ENCODE results near the gene FAM234A. TPM values are rescaled to one million over a fixed set of nuclear protein-coding genes. Genes with fewer than 3 reads are reported as not detected.

FAM234A gene, protein sequence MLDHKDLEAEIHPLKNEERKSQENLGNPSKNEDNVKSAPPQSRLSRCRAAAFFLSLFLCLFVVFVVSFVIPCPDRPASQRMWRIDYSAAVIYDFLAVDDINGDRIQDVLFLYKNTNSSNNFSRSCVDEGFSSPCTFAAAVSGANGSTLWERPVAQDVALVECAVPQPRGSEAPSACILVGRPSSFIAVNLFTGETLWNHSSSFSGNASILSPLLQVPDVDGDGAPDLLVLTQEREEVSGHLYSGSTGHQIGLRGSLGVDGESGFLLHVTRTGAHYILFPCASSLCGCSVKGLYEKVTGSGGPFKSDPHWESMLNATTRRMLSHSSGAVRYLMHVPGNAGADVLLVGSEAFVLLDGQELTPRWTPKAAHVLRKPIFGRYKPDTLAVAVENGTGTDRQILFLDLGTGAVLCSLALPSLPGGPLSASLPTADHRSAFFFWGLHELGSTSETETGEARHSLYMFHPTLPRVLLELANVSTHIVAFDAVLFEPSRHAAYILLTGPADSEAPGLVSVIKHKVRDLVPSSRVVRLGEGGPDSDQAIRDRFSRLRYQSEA
- 42.7 and 56.9 TPM in 2 replicates for total RNA-seq

DNA sequence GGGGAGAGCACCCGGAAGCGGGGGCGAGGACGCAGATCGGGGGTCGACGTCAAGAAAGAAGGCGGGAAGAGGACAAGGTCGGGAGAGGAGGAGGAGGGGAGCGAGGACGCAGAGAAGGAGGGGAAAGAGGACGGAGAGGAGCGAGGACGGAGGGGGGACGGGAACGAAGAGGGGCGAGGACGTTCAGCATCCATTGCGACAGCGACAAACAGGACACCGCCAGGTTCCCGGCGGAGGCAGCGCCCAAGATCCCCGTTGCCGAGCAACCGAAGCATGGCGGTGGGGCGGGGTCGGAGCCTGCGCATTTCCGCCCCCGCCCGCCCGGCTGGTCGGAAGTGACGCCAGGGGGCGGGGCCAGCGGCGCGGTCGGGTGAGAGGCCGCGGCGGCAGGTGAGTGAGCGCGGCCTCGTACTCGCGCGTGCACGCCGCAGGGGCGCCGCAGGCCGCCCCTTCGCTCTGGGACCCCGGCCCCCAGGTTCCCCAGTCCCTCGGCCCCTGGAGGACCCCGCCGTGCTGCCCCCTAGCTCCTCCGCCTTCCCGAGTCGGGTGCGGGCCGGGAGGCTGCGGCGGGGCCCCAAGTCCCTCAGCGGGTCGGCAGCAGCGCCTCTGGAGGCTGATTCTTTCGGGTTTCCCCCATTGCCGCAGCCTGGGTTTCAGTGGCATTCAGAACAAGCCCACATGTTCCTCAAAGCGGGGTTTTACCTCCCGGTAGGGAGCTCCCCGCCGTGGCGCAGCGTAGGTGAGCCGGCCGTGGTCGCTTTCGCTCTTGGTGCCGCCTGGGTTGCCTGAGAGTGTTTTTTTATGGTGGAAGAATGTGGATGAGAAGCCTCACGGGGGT is at the start of gene FAM234A:
FAM234A (plus strand) TSS at position 354 of the 838 bp plus-strand sequence. CDS start 19,593 bp downstream, outside the sequence.

DNA sequence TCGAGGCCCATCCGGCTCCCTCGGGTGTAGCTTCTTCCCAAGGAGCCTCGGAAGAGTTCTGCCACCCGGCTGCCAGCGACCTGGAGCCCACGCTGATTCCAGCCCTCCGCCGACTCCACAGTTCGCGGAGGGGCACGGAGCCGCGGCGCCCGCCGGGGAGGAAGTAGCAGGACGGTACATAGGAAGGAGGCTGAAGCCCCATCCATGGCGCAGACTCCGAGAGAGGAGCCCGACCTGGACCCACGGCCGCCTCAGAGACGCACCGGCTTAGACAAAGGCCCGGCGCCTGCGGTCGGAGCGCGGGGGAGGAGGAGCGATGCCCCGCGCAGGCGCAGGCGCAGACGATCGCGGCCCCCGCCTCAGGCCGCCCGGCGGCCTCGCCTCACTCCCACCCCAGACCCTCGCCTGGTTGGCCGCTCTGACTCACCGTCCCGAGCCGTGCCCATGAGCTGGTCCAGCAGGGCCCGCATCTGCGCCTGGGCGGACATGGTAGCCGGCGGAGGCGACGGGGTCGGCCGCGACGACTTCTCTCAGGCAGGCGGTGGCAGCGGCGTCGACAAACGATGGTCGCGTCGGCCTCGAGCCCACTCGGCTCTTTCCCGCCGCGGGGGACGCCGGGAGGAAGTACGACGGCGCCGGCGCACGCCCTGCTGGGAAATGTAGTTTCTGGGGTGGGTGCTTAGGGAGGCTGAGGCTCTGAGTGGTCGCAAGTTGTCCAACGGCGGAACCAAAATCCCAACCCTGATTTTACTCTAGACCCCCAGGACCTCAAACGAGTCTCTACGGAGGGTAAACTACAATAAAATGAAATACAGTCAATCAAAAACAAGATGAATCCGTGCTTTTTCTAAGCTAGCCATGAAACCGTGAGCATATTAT is 5.5 kb upstream of the FAM234A start, which contains the start of gene LUC7L:
LUC7L (minus strand) TSS at position 598 of the 879 bp plus-strand sequence; CDS start at position 488, 110 bp downstream.

DNA sequence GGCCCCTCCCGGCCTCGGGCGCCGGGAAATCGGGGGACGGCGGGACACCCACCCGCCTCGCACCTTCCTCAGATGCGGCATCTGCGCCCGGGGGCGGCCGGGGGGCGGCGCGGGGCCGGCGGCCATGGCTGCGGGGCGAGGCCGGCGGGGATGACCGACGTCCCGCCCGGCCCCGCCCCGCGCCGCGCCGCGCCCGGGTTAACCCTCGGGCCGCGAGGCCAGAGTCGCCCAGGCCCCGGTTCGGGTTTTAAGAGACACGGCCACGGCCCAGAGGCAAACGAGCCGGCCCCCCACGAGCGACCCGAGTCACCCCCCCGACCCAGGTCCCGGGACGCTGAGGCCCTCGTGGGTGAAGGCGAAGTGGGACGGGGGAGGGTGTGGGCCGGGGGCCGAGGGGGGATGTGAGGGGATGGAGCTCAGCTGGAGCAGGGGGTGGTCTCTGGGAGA is 41.2 kb downstream of the FAM234A start, which contains the start of gene RGS11:
RGS11 (minus strand) TSS at position 159 of the 447 bp plus-strand sequence; CDS start at position 126, 33 bp downstream.

DNA sequence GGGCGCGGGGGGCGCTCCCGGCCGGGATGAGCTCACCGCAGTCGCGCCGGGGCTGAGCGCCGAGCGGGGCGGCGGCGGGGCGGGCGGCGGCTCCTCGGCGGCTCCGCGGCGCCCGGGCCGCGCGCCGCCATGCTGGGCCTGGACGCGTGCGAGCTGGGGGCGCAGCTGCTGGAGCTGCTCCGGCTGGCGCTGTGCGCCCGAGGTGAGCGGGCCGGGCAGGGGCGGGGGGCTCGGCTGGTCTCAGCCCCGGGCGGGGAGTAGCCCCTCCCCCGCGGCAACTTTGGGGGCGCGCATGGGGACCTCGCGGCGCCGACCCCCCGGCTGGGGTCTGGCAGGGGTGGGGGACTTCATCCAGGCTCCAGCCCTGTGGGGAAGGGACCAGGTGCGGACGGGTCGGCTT is 45.9 kb downstream of the FAM234A start, which contains the start of gene ARHGDIG:
ARHGDIG (plus strand) TSS at position 40 of the 400 bp plus-strand sequence; CDS start at position 130, 90 bp downstream.

DNA sequence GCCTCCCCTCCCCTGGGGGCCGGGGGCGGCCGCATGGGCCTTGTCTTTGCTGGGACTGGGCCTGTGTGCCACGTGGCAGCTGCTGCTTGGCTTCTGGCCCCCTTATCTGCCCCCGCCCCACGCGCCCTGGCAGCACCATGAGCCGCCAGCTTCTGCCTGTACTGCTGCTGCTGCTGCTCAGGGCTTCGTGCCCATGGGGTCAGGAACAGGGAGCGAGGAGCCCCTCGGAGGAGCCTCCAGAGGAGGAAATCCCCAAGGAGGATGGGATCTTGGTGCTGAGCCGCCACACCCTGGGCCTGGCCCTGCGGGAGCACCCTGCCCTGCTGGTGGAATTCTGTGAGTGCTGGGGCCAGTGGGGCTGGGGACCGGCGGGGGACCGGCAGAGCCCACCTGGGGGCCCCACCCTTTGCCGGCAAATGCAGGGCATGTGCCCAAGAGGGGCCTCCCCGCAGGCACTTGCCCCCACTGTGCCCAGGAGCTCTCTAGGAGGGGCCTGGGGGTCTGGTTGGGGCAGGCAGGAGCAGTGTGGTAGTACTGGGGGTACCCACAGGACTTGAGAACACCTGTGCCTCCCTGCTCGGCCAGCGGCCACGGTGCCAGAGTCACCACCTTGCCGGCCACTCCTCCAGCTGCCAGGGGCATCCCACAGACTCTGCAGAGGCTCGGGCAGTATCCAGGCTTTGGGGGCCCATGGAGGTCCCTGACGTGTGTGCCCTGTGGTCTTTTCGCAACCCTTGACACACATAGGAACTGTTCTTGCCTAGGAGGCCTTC is 48.6 kb downstream of the FAM234A start, which contains the start of gene PDIA2:
PDIA2 (plus strand) TSS at position 132 of the 773 bp plus-strand sequence; CDS start at position 138, 6 bp downstream.

Other genes with a start within 250 kb of the FAM234A start
- 3.0 and 3.6 TPM in 2 replicates for gene POLR3K, start 181.2 kb upstream of the FAM234A start, total RNA-seq
- 10.9 and 12.0 TPM in 2 replicates for gene SNRNP25, start 181.0 kb upstream of the FAM234A start, total RNA-seq
- gene RHBDF1, start 162.2 kb upstream of the FAM234A start, total RNA-seq = 12.4 and 24.8 TPM in 2 replicates
- gene MPG, start 156.6 kb upstream of the FAM234A start, total RNA-seq = 188 and 200 TPM in 2 replicates
- 5.8 and 7.7 TPM in 2 replicates for gene NPRL3, start 96.1 kb upstream of the FAM234A start, total RNA-seq
- not detected in 2 replicates for gene HBZ, start 82.2 kb upstream of the FAM234A start, total RNA-seq
- gene HBM, start 68.8 kb upstream of the FAM234A start, total RNA-seq = not detected in 2 replicates
- gene HBA2, start 61.9 kb upstream of the FAM234A start, total RNA-seq = not detected in 2 replicates
- gene HBA1, start 58.1 kb upstream of the FAM234A start, total RNA-seq = not detected in 2 replicates
- 0.48 TPM in 1 of 2 replicates, not detected in the other for gene HBQ1, start 54.4 kb upstream of the FAM234A start, total RNA-seq
- gene LUC7L, start 5.4 kb upstream of the FAM234A start, total RNA-seq = 25.4 and 28.4 TPM in 2 replicates
- not detected in 2 replicates for gene RGS11, start 41.1 kb downstream of the FAM234A start, total RNA-seq
- gene ARHGDIG, start 45.8 kb downstream of the FAM234A start, total RNA-seq = 0.24 TPM in 1 of 2 replicates, not detected in the other
- gene PDIA2, start 48.3 kb downstream of the FAM234A start, total RNA-seq = 0.24 TPM in 1 of 2 replicates, not detected in the other
- 55.6 and 67.0 TPM in 2 replicates for gene AXIN1, start 117.9 kb downstream of the FAM234A start, total RNA-seq
- 96.9 and 101 TPM in 2 replicates for gene MRPL28, start 135.7 kb downstream of the FAM234A start, total RNA-seq
- gene PGAP6, start 147.2 kb downstream of the FAM234A start, total RNA-seq = 53.5 and 73.5 TPM in 2 replicates
- gene NME4, start 162.4 kb downstream of the FAM234A start, total RNA-seq = 50.5 and 74.5 TPM in 2 replicates
- gene DECR2, start 167.1 kb downstream of the FAM234A start, total RNA-seq = 5.3 and 11.1 TPM in 2 replicates
- gene RAB11FIP3, start 190.8 kb downstream of the FAM234A start, total RNA-seq = 9.2 and 15.2 TPM in 2 replicates

Measured in tracheal epithelial cell (primary cell).